HG02870 (cell line): ENCODE measurements around the gene BLOC1S6.
"Not testable (repeated sequence)": the region's sequence is repeated elsewhere in the genome, so short reads cannot be mapped to it uniquely, and the experiment has no call there.

Source experiments
- ATAC-seq: cut with Tn5 transposase; IDR thresholded peaks from one replicate; pipeline ENCODE4 v1.9.1; 2021; ENCODE audit warnings: mild to moderate bottlenecking, moderate library complexity; ENCODE audit not compliant: unreplicated experiment

BLOC1S6 gene

DNA sequence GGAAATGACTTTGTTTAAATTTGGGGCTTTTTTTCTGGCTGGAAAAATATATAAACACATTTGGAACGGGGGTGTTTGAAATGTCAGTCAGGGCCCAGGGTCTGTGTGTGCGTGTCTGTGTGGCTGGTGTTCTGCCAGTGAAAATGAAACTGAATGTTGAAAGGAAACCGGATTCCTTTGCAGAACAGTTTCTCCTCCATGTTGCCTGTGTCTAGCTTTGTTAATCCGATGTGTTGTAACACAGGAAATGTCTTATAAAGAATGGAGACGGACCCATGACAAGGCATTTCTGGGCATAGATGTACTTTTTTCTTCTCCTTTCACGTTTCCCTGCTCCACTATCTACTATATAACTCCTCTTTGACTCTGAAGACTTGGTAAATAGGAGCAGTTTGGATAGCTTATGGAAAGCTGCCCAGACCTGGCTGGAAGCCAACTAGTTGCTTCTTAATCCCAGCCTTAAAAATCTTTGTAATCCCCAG lies 50.4 kb downstream of the BLOC1S6 start:
- ATAC-seq = peak; percentile 48

DNA sequence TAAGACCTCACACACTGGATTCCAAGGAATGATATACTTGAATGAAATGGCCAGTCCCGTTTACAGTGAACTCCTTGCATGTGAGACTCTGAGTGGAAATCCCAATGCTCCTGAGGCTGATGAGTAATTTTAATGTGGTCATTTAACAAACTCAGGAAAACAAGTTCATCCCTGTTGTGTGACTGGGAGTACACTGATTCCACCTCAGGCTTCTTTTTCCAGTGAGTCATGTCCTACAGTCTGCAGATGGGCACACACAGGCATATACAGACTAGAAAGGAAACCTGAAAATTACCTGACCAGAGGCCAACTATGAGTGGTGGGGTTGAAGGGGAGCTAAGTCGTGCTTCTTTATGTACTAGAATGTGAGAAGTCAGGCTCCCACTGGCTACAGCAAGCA lies 53.4 kb downstream of the BLOC1S6 start:
- no peak for ATAC-seq

DNA sequence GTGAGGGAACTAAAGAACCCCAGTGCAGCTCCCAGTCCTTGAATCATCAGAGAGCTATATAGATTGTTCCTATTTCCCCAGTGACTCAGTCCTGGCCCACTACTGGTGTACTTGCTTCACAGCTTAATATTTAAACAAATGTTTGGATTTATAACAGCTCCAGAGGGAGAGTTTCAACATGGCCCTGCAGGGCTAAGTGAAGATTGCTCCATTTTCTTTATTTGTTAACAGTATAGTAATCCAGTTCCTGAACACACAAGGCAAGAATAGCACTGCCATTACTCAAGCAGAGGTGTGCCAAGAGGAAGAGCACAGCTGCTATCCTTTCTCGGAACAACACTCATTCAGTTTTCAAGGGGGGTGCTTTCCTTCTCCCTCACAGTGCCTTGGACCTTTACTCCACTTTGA lies 54.2 kb downstream of the BLOC1S6 start:
- no peak for ATAC-seq

GRCh38 chr15:45641999-45642932 lies 55.1 kb downstream of the BLOC1S6 start:
- ATAC-seq = no peak

- ATAC-seq = no peak
Observed at GRCh38 chr15:45644437-45644836, 57.3 kb downstream of the BLOC1S6 start.

DNA sequence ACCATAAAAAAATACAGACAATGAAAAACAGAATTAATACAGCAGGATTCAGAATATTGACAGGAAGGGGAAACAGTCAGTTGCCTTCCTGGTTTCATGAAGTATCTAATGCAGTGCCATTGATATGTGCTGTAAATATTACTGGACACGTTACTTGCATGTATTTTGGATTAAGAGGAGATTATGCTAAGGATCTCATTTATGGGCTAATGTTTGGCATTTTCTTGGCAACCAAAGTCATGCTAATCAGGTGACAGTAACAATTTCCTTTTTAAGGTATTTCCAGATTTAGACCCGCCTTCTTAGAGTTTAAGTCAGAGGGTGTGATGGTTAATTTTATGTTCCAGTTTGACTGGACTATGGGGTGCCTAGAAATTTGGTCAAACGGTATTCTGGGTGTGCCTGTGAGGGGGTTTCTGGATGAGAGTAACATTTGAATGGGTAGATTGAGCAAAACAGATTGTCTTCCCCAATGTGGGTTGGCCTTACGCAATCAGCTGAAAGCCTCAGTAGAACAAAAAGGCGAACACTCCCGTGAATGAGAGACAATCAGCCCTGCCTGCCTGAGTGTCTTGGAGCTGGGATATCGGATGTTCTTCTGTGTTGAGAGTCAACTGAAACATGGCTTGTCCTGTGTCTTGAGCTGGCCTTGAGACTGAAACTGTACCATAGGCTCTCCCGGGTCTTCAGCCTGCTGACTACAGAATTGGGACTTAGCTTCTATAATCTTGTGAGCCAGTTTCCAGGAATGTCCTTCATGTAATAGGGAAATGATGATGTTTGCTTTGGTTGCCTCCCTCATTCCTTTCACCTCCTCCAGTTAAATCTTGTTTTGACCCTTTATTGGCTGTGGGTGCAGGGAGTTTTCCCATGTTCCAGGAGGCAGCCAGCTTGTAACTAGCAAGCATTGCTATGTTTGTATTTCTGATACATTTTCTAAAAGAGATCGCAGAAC lies 58.1 kb downstream of the BLOC1S6 start:
- no peak for ATAC-seq

DNA sequence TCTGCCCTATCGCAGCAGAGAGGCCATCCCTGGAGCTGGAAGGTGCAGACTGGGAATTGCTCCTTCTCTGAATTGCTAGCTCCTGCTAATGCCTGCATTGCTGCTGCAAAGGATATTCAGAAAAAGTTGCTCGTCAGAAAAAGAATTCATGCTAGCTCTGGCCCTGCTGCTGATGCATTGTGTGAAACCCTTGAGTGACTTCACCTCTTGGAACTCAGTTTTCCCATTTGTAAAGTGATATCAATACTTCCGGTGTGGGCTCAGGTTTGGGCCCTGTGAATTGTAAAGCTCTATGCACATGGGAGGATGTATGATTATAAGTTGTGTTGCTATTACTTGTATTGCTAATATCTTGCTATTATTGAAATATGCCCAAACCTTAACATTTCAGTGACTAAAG lies 59.0 kb downstream of the BLOC1S6 start:
- ATAC-seq = no peak

GRCh38 chr15:45647828-45648227 lies 60.6 kb downstream of the BLOC1S6 start:
- ATAC-seq = no peak

- no peak for ATAC-seq
Observed at GRCh38 chr15:45648521-45649200, 61.5 kb downstream of the BLOC1S6 start.

DNA sequence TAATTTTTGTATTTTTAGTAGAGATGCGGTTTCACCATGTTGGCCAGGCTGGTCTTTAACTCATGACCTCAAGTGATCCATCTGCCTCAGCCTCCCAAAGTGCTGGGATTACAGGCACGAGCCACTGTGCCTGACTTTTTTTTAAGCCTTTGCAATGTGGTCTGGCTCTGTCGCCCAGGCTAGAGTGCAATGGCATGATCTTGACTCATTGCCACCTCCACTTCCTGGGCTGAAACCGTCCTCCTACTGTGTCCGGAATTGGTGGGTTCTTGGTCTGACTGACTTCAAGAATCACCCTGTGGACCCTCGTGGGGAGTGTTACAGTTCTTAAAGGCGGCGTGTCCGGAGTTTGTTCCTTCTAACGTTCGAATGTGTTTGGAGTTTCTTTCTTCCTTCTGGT lies 62.8 kb downstream of the BLOC1S6 start:
- ATAC-seq = not testable (repeated sequence)

GRCh38 chr15:45650889-45651525 lies 63.8 kb downstream of the BLOC1S6 start:
- ATAC-seq = no peak

DNA sequence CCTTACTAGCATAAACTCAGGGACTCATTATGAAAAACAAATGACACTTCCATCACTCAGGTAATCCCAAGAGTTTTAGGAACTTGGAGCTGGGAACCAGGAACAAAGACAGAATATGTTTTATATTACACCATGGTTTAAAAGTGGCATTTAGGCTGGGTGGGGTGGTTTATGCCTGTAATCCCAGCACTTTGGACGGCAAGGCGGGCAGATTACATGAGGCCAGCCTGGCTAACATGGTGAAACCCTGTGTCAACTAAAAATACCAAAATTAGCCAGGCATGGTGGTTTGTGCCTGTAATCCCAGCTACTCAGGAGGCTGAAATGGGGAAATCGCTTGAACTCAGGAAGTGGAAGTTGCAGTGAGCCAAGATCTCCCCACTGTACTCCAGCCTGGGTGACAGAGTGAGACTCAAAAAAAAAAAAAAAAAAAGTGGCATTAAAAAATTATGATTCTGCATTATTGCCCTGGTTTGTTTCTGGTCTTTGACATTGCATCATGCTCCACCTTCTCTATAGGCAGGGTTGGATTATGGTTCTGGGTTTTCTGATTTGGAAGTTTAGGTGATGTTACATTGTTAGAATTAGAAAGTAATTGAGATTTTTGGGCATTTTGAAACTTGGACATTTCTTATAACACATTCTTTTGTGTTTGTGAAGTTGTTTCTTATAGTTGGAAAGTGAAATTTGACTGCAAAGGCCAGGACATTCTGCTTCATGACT lies 66.7 kb downstream of the BLOC1S6 start:
- no peak for ATAC-seq

DNA sequence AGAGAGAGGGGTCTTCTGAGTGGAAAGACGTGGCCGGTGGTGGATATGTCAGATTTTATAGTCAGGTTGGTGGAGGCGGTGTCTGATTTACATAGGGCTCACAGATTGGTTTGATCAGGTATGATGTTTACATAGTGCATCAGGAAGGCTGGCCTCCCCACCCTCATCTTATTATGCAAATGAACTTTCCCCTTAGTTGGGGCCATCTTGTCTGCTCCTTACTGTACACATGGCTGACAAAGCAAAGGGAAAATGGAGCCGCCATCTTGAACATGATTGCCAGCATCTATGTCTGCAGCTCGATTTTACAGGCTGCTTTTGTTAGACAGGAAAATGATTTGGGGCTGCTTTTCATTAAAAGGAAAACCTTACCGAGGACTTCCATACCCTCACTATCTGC lies 67.6 kb downstream of the BLOC1S6 start:
- ATAC-seq = no peak

DNA sequence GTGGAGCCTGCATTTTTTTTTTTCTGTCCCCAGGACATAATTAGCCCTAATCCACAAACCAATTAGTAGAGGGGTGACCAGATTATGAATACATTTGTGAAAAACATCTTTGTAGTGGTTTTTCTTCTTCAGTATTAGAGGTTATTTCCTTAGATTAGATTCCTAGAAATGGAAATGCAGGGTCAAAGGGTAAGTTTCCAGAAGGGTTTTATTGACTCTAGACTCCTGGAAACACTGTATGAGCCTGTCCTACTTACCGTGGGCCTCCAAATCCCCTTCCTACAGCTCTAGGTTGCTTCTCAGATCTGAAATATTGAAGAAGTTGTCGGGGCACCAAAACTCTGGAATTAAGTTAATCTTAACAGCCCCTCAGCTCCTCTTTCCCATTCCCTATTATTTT lies 70.1 kb downstream of the BLOC1S6 start:
- ATAC-seq = no peak

DNA sequence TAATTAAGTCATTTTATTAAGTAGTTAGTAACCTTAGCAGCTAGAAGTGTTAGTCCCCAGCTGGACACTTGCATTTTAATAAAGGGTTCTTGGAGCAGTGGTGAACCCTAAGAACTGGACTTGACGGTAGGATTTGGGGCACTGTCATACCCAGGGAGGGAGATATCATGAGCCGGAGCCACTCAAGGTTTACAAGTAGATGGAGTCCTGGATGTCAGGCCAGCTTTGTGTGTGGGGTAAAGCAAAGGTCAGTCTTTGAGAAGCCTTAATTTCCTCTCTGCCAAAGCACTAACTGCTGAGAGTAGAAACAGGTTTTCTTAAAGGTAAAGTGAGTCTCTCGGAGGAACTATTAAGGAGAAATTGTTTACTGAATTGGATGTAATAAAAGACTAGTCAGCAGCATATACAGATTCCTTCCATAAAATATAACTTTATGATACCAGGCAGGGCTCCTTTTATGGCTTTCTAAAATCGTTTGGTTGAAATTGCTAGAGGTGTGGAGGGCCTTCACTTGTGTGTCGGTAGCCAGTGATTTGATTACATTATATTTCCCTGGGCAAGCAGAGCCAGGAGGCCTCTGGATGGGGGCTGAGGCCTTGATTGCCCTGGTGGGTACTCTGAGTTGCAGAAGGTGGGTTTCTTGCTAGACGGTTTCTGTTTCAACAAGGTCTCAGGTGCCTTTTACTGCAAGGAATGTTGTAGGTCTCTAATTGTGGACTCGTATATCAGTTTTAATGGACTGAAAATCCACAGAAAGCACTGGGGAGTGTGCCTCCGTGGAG lies 70.8 kb downstream of the BLOC1S6 start:
- ATAC-seq = no peak
